Neural cell (in vitro differentiated cells): Measurements from ENCODE around the gene GFER. TPM values are rescaled to one million over a fixed set of nuclear protein-coding genes. Genes with fewer than 3 reads are reported as not detected.
A peak's percentile ranks its signal among the peaks of the same experiment; 100 is the strongest.

Experiments used
- H2AFZ ChIP-seq: fragments of 200-600, 300-800 bp; sonication (generic), shearing (Covaris generic); 2 replicates; pipeline ENCODE4 v1.6.0; 2014; ENCODE audit warnings: low read depth, mild to moderate bottlenecking, antibody characterized with exemption, low read length, moderate library complexity
- H3F3A ChIP-seq: fragments of 200-600 bp; shearing (Covaris generic); 2 replicates; pipeline ENCODE4 v1.6.1; 2016; ENCODE audit warnings: mild to moderate bottlenecking, moderate library complexity, mixed read lengths, antibody characterized with exemption, low read length; ENCODE audit not compliant: insufficient read depth, poor library complexity, severe bottlenecking
- H3K27ac ChIP-seq: fragments of 200-600, 300-800 bp; sonication (generic), shearing (Covaris generic); 2 replicates; pipeline ENCODE4 v1.5.1; 2014; ENCODE audit warnings: mild to moderate bottlenecking, low read length, moderate library complexity
- H3K27me3 ChIP-seq: fragments of 300-800, 200-600 bp; sonication (generic), shearing (Covaris generic); 2 replicates; pipeline ENCODE4 v1.6.0; 2014; ENCODE audit warnings: mild to moderate bottlenecking, low read depth, low read length, moderate library complexity; ENCODE audit not compliant: insufficient read depth
- H3K36me3 ChIP-seq: fragments of 300-800, 200-600 bp; sonication (generic), shearing (Covaris generic); 2 replicates; pipeline ENCODE4 v1.5.1; 2014; ENCODE audit warnings: mild to moderate bottlenecking, antibody characterized with exemption, low read length, moderate library complexity; ENCODE audit not compliant: insufficient read depth
- H3K4me2 ChIP-seq: fragments of 300-800, 200-600 bp; sonication (generic), shearing (Covaris generic); 2 replicates; pipeline ENCODE4 v1.6.0; 2014; ENCODE audit warnings: mild to moderate bottlenecking, low read length
- H3K4me3 ChIP-seq: fragments of 300-800, 200-600 bp; sonication (generic), shearing (Covaris generic); 2 replicates; pipeline ENCODE4 v1.5.1; 2014; ENCODE audit warnings: mild to moderate bottlenecking, low read length, moderate library complexity
- H3K79me2 ChIP-seq: fragments of 200-600 bp; shearing (Covaris generic); replicated peaks from 2 replicates; pipeline ENCODE4 v1.6.0; 2014; ENCODE audit warnings: mild to moderate bottlenecking, low read length, moderate library complexity; ENCODE audit not compliant: insufficient read depth
- H3K9ac ChIP-seq: fragments of 300-800, 200-600 bp; sonication (generic), shearing (Covaris generic); 2 replicates; pipeline ENCODE4 v1.6.1; 2016; ENCODE audit warnings: mild to moderate bottlenecking, low read length, mixed read lengths
- H3K9me2 ChIP-seq: fragments of 200-600 bp; shearing (Covaris generic); 2 replicates; pipeline ENCODE4 v1.6.1; 2016; ENCODE audit warnings: mild to moderate bottlenecking, low read length, mixed read lengths; ENCODE audit not compliant: insufficient read depth
- H3K9me3 ChIP-seq: fragments of 200-600, 300-800 bp; sonication (generic), shearing (Covaris generic); 2 replicates; pipeline ENCODE4 v1.6.1; 2016; ENCODE audit warnings: mild to moderate bottlenecking, mixed run types, low read length, moderate library complexity, mixed read lengths
- H4K20me1 ChIP-seq: fragments of 200-600 bp; shearing (Covaris generic); 2 replicates; pipeline ENCODE4 v1.6.1; 2016; ENCODE audit warnings: mild to moderate bottlenecking, mixed run types; ENCODE audit not compliant: insufficient read depth
- EP300 ChIP-seq: fragments of 450-650 bp; conservative IDR thresholded peaks from 2 replicates; pipeline ENCODE4 v1.6.1; 2014; ENCODE audit warnings: antibody characterized with exemption, mild to moderate bottlenecking, moderate library complexity; ENCODE audit not compliant: poor library complexity, severe bottlenecking
- EZH2 ChIP-seq: fragments of 200-600, 300-800 bp; shearing (Covaris generic), sonication (generic); IDR thresholded peaks from 2 replicates; pipeline ENCODE4 v1.6.1; 2014; ENCODE audit warnings: antibody characterized with exemption, low read length, borderline replicate concordance, mild to moderate bottlenecking; ENCODE audit not compliant: insufficient read depth, poor library complexity, severe bottlenecking
- MXI1 ChIP-seq: fragments of 450-650 bp; conservative IDR thresholded peaks from 2 replicates; pipeline ENCODE4 v1.6.1; 2014; ENCODE audit warnings: antibody characterized with exemption, mild to moderate bottlenecking; ENCODE audit not compliant: poor library complexity, severe bottlenecking
- POLR2AphosphoS5 ChIP-seq: IDR thresholded peaks from 2 replicates; pipeline ENCODE4 v1.6.1; 2012
- RAD21 ChIP-seq: fragments of 450-650 bp; conservative IDR thresholded peaks from 2 replicates; pipeline ENCODE4 v1.6.1; 2014; ENCODE audit warnings: antibody characterized with exemption, mild to moderate bottlenecking, moderate library complexity
- SMC3 ChIP-seq: fragments of 450-650 bp; conservative IDR thresholded peaks from 2 replicates; pipeline ENCODE4 v1.6.1; 2014; ENCODE audit warnings: antibody characterized with exemption, mild to moderate bottlenecking, moderate library complexity; ENCODE audit not compliant: poor library complexity
- TAF1 ChIP-seq: IDR thresholded peaks from 2 replicates; pipeline ENCODE4 v1.6.1; 2012; ENCODE audit warnings: low read depth
- polyA plus RNA-seq: library from polyadenylated mRNA; depleted of rRNA; stranded (reverse); fragments of >200 nt; gene quantifications from 2 replicates; pipeline ENCODE4 v1.2.3, GENCODE V29; 2014
- TF ChIP-seq, protein P1 (sequence below): fragments of 450-650 bp; IDR thresholded peaks from 2 replicates; pipeline ENCODE4 v1.5.1; 2014; ENCODE audit warnings: antibody characterized with exemption, mild to moderate bottlenecking, moderate library complexity; ENCODE audit not compliant: poor library complexity, severe bottlenecking
- TF ChIP-seq, protein P2 (sequence below): IDR thresholded peaks from 2 replicates; pipeline ENCODE4 v1.6.1; 2012; ENCODE audit warnings: borderline replicate concordance

Gene GFER
- polyA plus RNA-seq, 1 donor from 2014 or later = 37.8 TPM

DNA sequence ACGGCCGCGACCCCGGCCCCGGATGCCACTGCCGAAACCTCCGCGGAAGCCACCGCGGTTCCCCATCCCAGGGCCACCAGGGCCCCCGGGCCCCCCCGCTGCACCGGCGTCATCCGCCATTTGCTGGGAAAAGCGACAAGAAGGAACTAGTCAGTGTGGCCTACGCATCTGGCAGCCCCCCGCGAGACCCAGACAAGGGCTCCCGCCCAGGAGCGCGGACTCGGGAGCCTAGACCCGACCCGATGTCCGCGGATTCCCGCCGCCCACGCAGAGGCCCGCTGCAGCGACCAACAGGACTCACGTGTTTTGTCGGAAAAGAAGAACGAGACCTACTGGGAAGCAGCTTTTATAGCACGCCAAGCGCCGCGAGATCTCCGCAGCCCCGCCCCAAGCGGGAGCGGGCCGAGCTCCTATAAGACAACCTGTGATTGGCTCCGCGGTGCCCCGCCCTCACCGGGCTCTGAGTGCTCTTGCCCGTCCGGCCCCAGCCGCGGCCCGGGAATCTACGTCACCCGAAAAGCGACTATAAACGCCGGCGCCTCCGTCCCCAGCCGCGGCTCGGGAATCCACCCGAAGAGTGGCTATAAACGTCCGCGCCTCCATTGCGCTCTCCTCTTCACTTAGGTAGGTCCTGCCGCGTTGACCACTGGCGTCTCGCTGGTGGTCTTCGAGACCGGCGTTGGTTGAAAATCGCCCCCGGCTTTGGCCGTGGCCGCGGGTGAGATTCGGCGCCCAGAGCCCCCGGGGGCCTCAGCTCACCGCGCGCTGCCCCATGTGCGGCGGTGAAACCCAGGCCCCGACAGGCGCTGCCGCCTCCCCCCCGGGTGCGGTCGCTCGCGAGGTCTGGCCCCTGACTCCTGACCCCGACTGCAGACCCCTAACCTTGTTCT lies 19.2 kb upstream of the GFER start, which contains the start of gene RPS2:
Gene RPS2, minus strand, starts transcription at position 321 of the 890 bp plus-strand sequence. Its CDS starts 201 bp downstream, at position 120.
- Histone ChIP-seq H3K36me3 (no peaks in the 10 kb centered on the region), H3K4me2 (peak within 1 kb of the TSS; percentile 94), H3F3A (no peaks in the 10 kb centered on the region), H2AFZ (peak within 1 kb of the TSS; percentile 36), H4K20me1 (no peaks in the 10 kb centered on the region), H3K9me3 (no peaks in the 10 kb centered on the region), H3K27me3 (no peaks in the 10 kb centered on the region), H3K9me2 (no peaks in the 10 kb centered on the region), H3K27ac (peak within 1 kb of the TSS; percentile 80), H3K9ac (peak within 1 kb of the TSS; percentile 89), H3K4me3 (peak within 1 kb of the TSS; percentile 88), H3K79me2 (peaks cover 15% of the 10 kb centered on the region)
- TF ChIP-seq SMC3 = no peak
- TF ChIP-seq RAD21 = no peak
- TF ChIP-seq MXI1 = peak; percentile 96
- TF ChIP-seq EP300 = peak; percentile 58
- TF ChIP-seq EZH2 = no peak
- TF ChIP-seq, protein P1, sequence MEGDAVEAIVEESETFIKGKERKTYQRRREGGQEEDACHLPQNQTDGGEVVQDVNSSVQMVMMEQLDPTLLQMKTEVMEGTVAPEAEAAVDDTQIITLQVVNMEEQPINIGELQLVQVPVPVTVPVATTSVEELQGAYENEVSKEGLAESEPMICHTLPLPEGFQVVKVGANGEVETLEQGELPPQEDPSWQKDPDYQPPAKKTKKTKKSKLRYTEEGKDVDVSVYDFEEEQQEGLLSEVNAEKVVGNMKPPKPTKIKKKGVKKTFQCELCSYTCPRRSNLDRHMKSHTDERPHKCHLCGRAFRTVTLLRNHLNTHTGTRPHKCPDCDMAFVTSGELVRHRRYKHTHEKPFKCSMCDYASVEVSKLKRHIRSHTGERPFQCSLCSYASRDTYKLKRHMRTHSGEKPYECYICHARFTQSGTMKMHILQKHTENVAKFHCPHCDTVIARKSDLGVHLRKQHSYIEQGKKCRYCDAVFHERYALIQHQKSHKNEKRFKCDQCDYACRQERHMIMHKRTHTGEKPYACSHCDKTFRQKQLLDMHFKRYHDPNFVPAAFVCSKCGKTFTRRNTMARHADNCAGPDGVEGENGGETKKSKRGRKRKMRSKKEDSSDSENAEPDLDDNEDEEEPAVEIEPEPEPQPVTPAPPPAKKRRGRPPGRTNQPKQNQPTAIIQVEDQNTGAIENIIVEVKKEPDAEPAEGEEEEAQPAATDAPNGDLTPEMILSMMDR = peak; percentile 37
- TF ChIP-seq TAF1 = peak; percentile 98
- TF ChIP-seq, protein P2, sequence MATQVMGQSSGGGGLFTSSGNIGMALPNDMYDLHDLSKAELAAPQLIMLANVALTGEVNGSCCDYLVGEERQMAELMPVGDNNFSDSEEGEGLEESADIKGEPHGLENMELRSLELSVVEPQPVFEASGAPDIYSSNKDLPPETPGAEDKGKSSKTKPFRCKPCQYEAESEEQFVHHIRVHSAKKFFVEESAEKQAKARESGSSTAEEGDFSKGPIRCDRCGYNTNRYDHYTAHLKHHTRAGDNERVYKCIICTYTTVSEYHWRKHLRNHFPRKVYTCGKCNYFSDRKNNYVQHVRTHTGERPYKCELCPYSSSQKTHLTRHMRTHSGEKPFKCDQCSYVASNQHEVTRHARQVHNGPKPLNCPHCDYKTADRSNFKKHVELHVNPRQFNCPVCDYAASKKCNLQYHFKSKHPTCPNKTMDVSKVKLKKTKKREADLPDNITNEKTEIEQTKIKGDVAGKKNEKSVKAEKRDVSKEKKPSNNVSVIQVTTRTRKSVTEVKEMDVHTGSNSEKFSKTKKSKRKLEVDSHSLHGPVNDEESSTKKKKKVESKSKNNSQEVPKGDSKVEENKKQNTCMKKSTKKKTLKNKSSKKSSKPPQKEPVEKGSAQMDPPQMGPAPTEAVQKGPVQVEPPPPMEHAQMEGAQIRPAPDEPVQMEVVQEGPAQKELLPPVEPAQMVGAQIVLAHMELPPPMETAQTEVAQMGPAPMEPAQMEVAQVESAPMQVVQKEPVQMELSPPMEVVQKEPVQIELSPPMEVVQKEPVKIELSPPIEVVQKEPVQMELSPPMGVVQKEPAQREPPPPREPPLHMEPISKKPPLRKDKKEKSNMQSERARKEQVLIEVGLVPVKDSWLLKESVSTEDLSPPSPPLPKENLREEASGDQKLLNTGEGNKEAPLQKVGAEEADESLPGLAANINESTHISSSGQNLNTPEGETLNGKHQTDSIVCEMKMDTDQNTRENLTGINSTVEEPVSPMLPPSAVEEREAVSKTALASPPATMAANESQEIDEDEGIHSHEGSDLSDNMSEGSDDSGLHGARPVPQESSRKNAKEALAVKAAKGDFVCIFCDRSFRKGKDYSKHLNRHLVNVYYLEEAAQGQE = peak; percentile 98
- peak; percentile 99 for TF ChIP-seq POLR2AphosphoS5

DNA sequence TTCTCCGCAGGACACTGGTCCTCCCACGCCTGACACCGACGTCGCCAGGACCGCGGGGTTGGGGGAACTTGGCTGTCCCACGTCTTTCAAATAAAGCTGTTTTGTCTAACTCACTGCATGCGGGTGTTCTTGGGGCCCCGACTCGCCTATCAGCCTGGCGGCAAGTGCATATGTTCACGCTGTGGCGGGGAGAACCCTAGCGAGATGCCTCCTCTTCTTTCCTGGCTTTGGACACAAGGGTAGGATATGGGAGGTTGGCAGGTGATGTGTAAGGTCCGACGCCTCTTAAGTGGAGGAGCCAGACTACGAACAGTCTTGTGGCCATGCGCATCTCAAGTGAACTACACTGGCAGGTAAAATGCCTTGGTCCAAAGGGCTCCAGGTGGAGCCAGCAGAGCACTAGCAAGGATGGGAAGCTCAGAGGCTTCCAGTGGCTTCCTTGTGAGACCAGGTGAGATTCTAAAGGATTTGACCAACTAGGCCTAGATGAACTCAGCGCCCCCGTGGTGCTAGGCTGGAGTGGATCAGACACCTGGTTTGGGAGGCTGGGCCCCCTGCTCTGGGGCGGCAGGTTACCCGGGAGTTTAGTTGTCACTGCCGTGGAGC lies 18.5 kb upstream of the GFER start:
- TF ChIP-seq EP300 (no peak), SMC3 (no peak), MXI1 (no peak), RAD21 (no peak), TAF1 (no peak), POLR2AphosphoS5 (no peak), EZH2 (no peak)
- TF ChIP-seq, protein P1 = no peak
- TF ChIP-seq, protein P2 = no peak
- peak overlapping the region; percentile 80 for H3K4me2 ChIP-seq
- H3K4me3 ChIP-seq = peak overlapping the region; percentile 88
- no peaks in the 10 kb centered on the region for H3F3A ChIP-seq
- H2AFZ ChIP-seq = peak overlapping the region; percentile 36
- H4K20me1 ChIP-seq = no peaks in the 10 kb centered on the region
- H3K9me2 ChIP-seq = no peaks in the 10 kb centered on the region
- H3K9ac ChIP-seq = peak overlapping the region; percentile 89
- H3K79me2 ChIP-seq = peaks cover 12% of the 10 kb centered on the region
- H3K27me3 ChIP-seq = no peaks in the 10 kb centered on the region
- no peaks in the 10 kb centered on the region for H3K36me3 ChIP-seq
- no peaks in the 10 kb centered on the region for H3K9me3 ChIP-seq
- H3K27ac ChIP-seq = peak overlapping the region; percentile 80
